Inflammatory macrophage treated with lipopolysaccharide for 4 hours (primary cell): ENCODE measurements around the gene FHOD3.
A peak's percentile ranks its signal among the peaks of the same experiment; 100 is the strongest.
"Not testable (repeated sequence)": the region's sequence is repeated elsewhere in the genome, so short reads cannot be mapped to it uniquely, and the experiment has no call there.

Source experiments
- DNase-seq: peaks from one replicate; pipeline ENCODE4 v3.0.0-alpha.2; 2020

FHOD3 gene

DNA sequence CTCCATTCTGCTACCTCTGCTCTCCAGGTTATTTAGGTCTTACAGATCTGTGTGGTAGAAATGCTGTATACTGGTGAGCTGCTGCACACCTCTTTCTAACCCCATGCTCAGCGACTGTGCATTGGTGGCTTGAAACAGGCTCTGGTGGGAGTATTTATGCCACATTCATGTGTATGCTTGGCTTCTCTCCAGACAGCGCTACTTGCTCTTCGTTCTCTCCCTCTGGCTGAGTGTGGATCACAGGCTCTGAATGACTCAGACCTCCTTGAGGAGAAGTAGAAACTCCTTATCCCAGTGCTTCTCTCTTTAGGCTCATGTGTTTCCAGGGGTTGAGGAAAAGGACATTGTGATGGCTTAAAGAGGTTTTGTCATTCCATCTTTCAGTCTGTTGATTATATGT lies 54.9 kb downstream of the FHOD3 start:
- no peak for DNase-seq

DNA sequence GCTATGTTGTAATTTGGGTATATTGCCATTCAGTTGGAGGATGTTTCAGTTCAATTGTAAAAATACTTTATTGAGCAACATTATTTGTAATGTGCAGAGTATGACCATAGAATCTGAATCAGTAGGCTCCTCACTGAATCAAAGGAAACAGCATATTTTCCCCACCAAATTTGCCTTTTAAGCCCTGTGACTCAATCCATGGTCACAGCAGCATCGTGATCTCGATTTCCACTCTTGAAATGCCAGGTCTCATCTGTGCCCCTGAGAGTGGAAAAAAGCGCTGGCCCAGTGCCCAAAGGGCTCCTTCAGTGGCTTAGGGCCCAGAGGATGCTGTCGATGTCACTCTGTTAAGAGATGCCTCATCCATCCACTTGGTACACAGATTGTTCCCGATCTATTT lies 57.5 kb downstream of the FHOD3 start:
- DNase-seq: no peak

DNA sequence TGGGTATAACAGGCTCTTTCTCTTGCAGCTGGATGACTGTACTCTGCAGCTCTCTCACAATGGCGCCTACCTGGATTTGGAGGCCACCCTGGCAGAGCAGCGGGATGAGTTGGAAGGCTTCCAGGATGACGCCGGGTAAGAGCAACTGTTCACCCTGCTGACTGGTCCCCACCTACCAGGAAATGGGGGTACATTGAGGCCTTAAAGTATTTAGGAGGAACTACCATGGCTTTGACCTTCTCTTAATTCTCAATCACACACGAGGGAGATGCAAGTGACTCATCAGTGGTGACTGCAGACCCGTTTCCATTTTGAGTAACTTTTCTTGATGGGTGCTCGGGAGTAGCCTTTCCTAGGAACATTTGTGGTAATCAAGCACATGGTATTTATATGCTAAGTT lies 58.0 kb downstream of the FHOD3 start:
- DNase-seq: no peak

DNA sequence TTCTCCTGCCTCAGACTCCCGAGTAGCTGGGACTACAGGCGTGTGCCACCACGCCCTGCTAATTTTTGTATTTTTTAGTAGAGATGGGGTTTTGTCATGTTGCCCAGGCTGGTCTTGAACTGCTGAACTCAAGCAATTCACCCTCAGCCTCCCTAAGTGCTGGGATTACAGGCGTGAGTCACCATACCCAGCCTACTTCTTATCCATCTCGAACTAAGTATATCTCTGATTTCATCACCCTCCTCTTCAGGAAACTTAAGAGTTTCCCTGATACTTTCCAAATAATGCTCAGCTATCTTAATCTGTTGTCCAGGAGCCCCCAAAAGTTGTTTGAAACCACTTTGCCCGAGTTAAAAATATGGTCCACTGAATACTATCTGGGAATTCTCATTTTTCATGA lies 59.2 kb downstream of the FHOD3 start:
- DNase-seq: not testable (repeated sequence)

DNA sequence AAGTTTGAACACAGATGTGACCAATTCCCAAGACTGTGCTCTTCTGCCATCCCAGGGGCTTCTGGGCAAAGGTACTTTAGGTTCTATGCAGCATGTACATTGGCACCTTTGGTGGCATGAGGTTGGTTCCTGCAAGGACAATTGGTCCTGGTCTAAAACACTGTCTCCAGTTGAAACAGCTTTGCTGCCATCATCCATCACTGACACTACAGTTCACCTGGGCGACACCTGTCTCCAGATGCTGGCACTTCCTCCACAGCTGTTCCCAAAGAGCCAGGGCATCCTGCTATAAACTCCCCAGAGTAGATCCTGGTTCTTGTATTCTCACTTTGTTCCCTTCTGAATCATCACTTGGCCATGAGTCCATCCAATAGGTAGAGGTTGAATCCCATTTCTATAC lies 60.6 kb downstream of the FHOD3 start:
- no peak for DNase-seq

DNA sequence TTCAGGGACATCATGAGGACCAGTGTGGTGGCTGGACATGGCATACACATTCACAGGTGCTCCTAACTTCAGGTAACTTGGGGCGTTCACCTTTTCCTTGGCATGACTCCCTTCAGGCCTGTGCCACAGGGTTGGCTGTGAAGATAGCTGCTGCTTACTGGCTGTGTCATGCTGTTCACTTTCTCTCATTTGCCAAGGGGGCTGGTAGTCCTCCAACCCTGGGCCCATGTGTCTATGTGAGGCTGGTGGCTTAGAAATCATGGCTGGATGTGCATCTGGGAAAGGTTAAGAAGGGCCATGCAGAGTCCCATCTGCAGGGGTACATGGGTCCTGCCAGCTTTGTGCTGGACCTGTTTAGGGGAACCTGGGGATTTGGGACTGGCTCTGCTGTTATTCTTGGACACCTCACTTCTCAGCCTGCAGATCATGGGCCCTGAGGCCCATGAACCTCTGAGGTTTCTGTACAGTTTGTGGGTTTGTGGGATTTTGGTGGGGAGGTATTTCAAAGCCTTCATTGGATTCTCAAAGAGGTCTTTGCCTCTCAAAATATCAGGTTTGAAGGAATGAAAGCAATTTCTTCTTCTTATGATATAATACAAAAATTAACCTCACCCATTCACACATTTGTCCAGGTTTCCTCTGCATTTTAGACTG lies 62.9 kb downstream of the FHOD3 start:
- no peak for DNase-seq

DNA sequence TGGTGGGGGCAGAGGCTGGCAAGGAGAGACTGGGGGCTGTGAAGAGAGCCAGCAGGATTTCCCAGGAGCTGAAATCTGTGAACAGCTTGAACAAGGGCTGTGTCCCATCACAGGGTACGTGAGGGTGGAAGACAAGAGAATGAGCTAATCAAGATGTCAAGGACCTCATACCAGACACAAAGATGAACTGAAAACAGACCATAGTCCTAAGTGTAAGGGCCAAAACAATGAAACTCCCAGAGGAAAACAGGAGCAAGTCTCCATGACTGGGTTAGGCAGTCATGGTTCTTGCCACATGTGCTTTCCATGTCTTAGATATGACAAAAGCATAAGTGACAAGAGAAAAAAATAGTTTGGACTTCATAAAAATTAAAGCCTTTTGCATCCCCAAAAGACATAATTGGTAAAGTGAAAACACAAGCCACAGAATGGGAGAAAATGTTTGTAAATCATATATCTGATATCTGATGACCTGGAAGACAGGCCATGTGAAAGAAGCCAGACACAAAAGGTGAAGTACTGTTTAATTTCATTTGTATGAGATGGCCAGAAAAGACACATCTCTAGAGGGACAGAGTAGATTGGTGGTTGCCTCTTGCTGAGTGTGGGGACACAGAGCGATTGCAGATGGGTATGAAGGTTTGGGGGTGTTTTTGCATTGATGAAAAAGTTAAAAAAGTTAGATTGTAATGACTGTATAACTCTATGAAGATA lies 67.6 kb downstream of the FHOD3 start:
- no peak for DNase-seq

DNA sequence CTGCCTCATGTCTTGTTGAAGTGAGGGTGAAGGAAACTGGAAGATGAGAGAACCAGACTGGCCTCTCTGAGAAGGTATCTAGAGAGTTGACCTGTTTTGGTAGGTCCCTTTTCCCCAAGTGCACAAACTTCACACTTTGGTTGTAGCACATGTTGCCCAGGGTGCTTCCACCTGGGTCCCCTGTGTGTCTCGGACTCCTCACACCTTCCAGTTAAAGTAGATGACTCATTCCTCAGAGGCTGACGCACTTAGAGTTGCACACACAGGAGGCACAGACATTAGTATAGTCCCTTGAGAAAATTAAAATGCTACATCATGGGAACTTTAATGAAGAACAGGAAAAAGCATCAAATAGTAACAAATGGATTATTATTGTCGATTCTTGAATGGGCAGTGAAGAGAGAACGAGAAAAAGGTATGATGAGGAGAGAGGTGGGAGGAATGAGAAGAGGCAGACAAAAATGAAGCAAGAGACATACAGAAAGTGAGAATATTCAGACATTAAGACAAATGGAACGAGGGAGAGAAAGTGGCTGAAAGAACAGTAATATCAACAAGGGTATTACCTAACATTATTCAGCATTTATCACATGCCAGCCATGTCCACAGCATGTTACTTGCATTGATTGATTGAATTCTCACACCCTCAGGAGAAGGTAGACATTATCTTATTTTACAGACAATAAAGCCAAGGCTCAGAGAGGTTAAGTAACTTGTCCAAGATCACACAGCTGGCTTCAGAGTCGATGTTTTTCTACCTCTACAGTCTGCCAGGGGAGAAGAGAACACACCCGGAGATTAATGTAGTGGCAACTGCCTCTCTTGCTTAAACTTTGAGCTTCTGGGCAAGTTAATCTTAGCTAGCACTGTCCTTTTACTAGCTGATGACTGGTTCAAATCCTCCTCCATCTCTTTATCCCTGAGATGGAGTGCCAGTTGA lies 68.6 kb downstream of the FHOD3 start:
- no peak for DNase-seq

DNA sequence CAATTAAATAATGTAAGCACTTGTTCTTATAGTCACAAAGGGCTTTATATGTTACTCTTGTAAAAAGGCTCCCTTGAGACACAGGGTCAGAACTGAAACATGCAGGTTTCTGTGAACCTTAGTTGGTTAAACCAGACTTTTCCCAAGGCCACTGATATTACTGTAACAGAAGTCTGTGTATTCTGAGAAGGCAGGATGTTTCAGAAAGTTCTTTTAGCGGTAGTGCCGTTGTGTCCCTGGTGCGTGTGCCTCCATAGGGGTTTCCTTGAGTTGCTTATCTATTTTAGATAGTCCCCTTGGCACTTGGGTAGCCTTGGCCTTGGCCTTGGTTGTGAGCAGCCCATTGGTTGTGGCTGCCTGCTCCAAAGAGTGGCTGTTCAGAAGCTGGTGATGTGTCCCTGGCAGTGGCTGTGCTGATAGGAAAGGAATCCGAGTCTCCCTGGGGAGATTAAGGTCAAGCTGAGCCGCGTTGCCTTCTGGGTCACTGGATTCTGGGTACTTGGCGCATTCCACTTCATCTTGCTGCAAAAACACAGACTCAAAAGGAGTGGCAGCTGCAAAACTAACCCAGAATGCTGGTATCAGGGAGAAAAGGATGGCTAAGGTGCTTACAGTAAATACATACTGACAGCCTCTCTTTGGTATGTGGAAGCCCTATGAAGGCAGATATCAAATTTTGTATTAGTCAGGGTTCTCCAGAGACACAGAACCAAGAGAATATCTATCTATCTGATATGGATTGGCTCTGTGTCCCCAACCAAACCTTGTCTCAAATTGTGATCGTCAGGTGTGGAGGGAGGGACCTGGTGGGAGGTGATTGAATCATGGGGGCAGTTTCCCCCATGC lies 69.7 kb downstream of the FHOD3 start:
- no peak for DNase-seq

DNA sequence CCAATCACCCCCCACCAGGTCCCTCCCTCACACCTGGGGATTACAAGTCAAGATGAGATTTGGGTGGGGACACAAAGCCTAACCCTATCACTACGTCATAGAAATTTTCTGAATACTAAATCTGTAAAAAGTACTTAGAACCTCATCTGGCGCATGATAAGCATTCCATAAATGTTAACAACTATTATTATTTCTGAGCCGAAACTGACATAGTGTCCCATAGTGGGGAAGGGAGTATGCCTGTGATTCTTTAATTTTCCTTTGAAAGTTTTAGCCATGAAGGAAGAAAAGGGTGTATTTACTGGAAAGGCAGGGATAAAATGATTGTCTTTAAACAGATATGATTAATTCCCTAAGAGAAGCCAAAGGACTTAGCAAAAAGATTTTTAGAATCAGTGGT lies 71.4 kb downstream of the FHOD3 start:
- DNase-seq: no peak

DNA sequence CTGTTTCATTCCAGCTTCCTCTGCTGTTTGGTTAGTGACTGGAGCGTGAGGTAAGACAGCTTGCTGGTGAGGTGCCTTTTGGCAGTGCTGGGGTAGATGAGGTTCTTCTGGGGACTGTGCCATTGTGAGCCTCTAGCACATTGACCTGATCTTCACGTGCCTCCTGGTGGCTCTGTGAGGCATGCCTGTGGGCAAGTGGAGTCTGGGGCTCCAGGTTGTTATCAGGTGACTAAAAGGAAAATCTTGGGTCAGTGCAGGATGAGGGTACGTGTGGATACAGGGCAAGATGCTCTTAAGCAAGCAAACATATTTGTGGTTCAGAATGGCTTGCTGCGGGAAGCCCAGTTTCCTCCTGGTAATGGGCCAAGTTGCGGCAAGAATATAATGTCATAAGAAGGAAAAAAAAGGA lies 75.4 kb downstream of the FHOD3 start:
- peak; percentile 1 for DNase-seq

DNA sequence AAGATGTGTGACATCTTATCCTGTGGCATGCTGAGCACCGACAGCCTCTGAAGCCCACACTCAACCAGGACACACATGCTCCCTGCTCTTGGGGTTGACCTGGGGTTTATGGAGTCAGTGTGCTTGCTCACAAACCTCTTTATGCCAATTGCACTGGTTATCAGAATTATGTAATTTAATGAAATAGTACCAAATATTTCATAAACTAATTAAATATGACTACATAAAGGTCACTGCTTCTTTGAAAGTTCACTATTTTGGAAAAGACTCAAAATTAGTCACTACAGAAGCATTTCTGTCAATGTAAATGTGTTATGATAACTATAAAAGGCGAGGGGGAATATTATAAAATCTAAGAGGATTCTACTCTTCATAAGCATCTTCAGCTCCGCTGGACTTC lies 76.7 kb downstream of the FHOD3 start:
- no peak for DNase-seq

DNA sequence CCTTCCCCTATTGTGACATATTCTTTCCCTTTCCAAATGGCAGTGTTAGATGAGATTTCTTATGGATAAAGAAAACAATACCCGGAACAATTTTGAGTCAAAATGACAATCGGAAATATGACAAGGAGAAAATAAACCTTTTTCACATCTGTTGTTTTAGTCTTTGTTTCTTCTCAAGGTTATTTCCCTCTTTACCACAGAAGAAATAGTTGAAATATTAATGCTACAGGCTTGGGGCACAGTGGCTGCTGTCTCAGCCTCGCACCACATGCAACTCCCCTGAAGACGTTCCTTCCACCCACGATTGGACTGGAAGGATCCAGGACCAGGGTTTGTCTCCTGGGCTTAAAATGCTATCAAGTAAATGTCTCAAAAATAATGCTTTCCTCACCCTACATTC lies 77.6 kb downstream of the FHOD3 start:
- DNase-seq: no peak

DNA sequence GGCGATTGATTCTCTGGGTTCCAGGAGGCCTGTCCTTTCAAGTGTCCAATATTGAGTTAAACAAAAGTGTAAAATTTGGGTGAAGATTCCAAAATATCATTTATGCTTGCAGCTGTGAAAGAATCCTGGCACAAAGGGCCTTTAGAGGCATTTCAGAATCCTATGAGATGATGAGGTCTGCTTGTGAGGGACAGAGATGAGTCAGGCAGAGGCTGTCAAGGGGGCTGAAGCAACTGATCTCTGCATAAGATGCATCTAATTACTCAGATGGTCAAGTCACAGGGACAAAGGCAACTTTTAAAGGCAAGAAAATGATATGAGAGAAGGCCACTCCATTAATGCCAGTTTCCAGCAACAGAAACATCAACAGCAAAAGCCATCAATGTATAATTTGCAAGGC lies 78.8 kb downstream of the FHOD3 start:
- no peak for DNase-seq

DNA sequence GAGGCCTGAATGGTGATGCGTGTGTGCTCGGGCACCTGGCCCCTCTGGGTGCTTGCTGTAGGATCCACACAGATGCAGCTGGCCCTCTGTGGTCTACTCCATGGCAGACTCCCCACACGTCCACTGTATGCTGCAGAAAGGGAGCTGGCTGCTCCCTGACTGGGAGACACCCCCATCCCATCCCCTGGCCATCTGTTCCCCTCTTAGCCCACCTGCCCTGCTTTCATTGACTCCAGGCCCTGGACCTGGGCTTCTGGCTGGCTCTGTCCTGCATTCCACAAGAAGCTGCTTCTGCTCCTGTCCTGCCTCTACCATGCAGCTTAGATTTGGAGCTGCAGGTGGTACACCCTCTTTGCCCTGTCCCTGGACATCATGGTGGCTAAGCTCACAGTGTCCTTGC lies 80.1 kb downstream of the FHOD3 start:
- DNase-seq: no peak

DNA sequence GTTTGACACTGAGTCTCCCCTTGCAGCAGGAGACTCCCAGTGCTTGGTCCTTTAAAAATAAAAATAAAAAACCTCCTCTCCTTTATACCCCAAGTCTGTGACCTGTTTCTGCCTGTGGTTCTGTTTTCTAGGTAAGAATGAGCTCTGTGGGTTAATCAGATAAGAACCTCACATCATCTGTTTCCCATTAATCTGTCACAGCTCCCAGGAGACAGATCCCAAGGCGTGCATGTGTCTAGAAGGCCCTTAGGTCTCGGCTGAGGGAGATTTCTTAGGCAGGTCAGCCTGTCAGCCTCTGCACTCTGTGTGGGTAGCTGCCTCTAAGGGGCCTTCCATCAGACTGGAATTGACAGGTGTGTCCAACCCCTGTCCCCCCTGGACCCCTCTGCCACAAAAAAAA lies 80.7 kb downstream of the FHOD3 start:
- DNase-seq: no peak

DNA sequence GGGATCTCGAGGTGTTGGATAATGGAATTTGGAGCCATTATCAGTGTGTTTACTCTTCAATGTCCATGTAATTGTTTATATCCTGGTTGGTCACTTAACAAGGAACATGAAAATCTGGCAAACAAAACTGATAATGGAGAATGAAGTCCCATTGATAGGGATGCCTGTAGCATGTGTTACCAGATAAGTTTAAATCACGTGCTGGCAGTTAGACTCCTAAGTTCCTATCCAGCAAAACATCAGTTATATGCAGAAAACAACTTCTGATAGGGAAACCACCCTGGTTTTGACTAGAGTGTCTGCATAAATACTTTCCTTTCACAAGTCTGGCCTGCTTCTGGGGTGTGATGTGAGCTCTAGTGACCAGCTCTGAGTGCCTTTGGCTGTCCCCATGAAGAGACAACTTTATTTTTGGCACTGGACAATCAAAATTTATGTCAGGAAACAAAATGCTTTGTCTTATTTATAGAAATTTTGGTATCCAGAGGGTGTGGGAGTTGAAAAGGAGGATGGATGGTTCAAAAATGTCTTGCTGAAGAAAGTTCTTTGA lies 82.0 kb downstream of the FHOD3 start:
- no peak for DNase-seq

DNA sequence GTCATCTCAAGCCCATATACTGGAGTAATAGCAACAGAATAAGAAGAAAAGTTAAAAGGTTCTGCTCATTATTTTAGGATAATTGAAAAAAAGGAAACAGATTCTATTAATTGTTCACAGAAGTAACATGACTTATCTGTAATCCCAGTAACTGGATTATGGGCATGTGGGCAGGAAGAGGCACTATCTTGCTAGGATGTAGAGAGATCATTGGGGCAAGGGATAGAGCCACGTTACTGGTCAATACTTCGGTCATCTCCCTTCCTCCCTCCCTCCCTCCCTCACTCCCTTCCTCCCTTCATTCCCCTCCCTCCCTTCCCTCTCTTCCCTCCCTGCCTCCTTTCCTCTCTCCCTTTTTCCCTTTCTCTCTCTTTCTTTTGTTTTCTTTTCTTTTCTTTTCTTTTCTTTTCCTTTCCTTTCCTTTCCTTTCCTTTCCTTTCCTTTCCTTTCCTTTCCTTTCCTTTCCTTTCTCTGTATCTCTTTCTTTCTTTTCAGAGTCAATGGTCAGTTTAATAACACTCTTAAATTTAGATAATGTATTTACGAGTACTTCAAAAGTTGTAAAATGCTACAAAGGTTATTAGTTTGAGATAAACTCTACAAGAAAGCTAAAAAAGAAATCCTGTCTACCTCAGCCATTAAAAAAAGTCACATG lies 82.8 kb downstream of the FHOD3 start:
- DNase-seq: no peak

DNA sequence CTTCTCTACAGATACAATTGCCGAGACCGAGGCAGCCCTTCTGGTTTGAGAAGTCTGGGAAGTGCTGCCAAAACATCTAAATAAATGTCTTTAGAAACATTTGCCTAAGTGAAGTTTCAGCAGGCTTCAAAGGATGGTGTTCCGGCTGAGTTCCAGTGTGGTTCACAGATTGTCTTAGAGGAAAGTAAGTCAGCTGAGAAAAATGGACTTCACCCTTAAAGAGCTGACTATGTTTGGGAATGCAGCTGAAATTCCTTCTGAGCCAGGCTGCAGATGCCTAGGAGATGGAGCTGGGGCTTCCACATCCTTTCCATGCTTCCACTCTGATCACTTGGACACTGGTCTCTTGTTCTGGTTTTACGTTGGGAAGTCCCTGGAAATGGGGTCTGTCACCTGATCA lies 83.6 kb downstream of the FHOD3 start:
- DNase-seq: no peak

DNA sequence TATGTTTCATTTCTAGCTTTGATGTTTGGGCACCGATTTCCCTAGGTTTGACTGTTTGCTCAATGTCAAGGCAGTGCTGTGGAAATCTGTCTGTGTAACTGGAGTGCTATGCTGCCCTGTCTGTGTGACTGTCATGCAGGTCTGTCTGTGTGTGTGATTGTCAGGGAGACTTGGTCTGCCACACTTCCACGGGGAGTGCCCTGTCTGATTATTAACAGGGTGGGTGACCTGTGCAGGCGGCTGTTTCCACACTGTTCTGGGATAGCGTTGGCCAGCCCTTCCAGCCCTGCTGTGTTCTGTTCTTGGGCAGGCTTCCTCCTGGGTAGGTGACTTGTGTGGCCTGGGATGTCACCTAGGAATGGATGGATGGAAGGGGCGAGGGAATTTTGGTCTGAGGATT lies 85.3 kb downstream of the FHOD3 start:
- DNase-seq: no peak

DNA sequence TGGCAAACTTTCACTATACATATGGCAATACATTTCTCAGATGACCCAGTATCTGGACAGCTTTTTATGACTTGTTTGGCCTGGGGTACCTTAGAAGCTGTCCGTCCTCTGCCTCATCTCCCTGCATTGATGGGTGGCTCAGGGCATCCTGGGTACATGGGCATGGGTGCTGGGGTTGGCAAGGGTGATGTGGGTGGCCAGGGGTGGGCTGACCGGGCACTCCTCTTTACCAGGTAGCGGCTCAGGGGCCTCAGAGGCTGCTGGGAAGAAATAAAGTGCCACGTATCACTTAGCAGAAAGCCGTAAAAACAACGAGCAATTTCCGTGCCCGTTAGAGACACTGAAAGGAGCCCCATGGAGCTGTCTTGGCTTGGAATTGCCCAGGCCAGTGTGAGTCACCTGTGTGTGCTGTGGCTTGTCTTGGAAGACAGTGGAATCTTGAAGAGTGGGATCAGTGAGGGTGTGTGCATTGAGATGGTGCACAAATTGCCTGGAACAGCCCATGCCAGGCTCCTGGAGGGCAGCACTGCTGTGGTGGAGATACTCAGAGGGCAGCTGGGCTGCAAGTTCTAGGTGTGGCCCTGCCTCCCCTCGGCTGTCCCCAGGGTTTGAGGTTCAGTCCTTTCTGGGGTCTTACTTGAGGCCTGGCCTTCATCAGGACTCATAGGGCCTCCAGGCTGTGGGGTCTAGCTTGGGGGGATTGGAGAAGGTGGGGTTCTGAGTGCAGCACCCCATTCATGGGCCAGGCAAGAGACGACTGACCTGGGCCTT lies 88.8 kb downstream of the FHOD3 start:
- no peak for DNase-seq
